ENCODE data around the gene ALDH2.
"Not testable (repeated sequence)": the region's sequence is repeated elsewhere in the genome, so short reads cannot be mapped to it uniquely, and the experiment has no call there.

Gene ALDH2

DNA sequence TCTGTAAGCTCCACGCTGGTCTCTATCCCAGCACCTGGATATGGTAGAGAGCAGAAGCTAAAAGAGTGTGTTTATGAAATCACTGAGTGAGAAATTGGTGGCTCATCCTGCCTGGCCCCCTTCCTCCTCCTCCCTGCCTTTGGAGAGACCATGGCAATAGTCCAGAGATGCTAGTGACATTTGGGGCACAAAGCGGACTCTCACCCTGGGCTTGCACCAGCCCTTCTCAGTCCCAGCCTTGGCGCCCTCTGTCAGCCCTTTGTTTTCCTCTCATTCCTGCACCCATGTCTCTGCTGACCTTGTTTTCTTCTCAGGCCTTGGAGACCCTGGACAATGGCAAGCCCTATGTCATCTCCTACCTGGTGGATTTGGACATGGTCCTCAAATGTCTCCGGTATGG, 18.2 kb downstream of the ALDH2 start:
- DNase-seq, result no peak

DNA sequence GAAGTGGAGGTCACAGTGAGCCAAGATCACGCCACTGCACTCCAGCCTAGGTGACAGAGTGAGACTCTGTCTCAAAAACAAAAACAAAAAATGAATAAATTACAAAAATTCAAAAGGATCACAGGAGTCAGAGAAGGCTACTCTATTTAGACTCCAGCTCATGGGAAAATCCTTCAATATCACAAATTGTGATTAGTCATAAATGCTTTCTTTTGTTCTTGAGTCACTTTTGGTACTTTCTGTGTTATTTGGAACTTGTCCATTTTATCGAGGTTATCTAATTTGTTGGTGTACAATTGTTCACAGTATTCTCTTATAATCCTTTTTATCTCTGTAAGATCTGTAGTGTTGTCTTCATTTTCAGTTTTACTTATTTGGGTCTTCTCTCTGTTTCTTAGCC, 18.9 kb downstream of the ALDH2 start:
- DNase-seq, result no peak

DNA sequence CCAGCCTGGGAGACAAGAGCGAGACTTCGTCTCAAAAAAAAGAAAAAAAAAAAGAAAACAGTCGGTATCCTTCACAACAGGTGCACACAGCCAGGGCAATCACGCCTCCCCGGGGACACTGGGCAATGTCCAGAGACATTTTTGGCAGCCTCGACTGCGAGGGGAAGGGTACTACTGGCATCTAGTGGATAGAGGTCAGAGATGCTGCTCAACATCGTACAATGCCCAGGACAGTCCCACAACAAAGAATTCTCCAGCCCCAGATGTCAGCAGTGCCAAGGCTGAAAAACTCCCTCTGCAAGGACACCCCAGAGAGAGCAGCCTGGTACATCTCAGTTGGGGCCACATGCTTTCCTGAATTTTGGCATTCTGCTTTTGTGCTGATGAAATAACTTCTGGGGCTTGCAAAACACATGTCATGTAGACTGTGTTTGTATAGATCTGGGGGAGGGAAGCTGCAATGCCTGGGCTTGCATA, 21.5 kb downstream of the ALDH2 start:
- DNase-seq, result no peak

DNA sequence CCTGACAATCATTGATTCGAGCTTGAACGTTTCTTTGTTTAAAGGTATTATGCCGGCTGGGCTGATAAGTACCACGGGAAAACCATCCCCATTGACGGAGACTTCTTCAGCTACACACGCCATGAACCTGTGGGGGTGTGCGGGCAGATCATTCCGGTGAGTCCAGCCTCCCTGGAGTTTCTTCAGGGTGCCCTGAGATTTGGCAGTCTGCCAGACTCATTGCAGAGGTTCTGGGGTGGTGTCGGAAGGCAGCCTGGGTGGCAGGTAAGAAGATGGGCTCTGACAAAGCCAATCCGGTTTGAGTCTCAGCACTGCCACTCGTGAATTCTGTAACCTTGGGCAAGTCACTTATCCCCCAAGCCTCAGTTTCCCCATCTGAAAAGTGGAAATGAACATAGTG, 23.0 kb downstream of the ALDH2 start:
- no peak for DNase-seq

DNA sequence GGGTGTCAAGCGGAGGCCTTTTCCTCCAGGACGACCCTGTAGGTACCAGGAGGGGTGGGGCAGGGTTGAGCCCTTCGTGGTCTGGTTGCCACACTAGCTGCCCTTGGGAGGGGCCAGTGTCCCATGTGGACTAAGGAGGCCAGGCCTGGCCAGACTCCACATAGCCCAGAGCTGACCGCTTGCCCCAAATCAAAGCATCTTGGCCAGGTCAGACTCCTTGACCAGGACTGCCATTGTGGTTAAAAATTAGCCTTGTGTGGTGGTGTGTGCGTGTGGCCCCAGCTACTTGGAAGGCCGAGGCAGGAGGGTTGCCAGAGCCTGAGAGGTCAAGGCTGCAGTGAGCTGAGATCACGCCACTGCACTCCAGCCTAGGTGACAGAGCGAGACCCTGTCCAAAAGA, 24.8 kb downstream of the ALDH2 start:
- DNase-seq, result no peak

DNA sequence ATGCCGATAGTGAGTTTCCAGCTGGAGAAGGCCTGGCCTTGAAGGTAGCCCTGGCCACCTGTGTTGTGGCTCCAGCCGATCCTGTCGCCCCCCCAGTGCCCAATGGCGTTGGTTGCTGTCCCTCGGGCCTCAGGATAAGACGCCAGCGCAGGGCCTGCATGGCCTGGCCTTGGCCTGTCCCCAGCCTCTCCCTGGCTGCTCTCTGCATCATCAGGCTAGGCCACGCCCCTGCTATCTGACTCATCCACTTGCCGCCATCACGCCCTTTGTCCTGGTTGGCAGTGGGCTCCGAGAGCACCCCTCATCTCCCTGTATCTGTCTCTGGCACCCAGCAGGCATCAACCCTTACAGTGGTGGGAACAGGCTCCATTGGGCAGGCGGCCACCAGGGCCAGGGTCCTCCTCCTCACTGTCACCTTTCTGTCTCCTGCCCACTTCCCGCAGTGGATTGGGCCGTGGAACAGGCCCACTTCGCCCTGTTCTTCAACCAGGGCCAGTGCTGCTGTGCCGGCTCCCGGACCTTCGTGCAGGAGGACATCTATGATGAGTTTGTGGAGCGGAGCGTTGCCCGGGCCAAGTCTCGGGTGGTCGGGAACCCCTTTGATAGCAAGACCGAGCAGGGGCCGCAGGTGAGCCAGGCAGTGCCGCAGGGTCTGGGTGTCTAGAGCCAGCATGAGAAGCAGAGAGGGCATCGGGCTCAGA, 25.6 kb downstream of the ALDH2 start:
- DNase-seq, result no peak

DNA sequence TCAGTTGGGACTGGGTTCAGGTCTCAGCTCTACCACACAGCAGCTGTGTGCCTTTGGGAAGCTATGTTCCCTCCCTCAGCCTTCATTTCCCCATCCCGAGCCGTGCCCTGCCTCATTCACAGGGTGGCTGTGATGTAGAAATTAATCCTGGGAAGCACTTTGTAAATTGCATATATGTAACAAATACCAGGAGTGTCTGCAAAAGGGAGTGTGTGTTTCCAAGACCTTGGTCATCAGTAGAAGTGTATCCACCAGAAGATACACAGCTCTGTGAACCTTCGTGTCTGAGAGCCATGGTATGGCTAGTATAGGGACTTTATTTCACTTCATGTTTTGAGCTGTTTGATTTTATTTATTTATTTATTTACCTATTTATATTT, 26.1 kb downstream of the ALDH2 start:
- no peak for DNase-seq

DNA sequence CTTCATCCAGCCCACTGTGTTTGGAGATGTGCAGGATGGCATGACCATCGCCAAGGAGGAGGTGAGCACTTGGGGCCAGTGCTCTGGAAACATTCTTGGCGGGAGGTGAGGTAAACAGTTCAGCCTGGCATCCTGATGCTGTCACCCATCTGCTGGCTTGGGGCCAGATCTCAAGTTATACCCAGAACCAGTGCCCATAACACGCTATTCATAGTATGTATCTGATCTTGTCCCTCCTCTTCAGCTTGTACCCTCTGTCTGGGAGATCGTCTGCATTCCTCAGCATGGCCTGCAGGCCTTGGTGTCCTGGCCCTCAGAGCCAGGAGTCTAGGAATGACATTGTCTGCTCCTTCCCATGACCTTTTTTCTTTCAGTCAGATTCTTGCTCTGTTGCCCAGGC, 31.4 kb downstream of the ALDH2 start:
- no peak for DNase-seq

DNA sequence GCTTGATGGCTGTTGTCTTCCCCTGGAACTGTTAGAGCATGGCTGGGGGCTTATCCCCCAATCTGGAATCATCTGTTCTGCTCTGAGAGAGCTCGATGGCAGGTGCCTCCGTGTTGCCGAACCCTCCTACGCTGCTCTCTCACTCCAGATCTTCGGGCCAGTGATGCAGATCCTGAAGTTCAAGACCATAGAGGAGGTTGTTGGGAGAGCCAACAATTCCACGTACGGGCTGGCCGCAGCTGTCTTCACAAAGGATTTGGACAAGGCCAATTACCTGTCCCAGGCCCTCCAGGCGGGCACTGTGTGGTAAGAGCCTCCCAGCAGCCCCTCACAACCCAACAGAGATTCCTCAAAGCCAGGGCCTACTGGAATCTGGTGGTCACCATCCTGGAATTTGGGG, 33.0 kb downstream of the ALDH2 start:
- DNase-seq, result no peak

DNA sequence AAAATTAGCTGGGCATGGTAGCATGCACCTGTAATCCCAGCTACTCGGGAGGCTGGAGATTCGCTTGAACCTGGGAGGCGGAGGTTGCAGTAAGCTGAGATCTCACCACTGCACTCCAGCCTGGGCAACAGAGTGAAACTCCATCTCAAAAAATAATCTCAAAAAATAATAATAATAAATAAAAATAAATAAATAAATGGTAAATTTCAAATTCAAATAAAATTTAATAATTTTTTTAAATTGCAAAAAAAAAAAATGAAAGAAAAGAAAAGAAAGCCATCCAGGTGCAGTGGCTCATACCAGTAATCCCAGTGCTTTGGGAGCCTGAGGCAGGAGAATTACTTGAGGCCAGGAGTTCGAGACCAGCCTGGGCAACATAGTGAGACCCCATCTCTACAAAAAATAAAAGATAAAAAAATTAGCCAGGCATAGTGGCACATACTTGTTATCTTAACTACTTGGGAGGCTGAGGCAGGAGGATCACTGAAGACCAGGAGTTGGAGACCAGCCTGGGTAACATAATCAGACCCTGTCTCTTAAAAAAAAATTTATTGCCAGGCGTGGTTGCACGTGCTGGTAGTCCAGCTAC, 36.4 kb downstream of the ALDH2 start:
- no peak for DNase-seq

DNA sequence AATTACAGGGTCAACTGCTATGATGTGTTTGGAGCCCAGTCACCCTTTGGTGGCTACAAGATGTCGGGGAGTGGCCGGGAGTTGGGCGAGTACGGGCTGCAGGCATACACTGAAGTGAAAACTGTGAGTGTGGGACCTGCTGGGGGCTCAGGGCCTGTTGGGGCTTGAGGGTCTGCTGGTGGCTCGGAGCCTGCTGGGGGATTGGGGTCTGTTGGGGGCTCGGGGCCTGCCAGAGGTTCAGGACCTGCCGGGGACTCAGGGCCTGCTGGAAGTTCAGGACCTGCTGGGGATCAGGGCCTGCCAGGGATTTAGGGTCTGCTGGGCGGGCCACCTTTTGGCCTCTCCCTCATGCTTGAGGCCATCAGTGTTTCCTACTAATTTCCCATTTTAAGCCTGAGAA, 37.1 kb downstream of the ALDH2 start:
- no peak for DNase-seq

DNA sequence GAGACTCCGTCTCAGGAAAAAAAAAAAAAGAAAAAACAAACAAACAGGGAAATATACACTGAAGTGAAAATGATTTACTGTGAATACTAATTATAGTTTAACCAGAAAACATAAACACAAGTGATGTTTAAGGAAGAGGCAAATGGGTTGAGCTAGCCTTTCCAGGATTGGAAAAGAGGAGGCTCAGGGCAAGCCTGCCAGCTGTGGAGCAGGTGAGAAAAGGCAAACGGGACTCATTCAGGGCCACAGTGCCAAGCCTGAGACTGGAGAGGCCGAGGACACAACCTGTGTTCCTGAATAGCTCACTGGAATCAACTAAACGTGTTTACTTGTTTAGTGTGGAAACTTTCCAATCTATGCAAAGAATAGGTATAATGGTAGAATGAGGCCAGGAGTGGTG, 39.6 kb downstream of the ALDH2 start:
- DNase-seq, result no peak

DNA sequence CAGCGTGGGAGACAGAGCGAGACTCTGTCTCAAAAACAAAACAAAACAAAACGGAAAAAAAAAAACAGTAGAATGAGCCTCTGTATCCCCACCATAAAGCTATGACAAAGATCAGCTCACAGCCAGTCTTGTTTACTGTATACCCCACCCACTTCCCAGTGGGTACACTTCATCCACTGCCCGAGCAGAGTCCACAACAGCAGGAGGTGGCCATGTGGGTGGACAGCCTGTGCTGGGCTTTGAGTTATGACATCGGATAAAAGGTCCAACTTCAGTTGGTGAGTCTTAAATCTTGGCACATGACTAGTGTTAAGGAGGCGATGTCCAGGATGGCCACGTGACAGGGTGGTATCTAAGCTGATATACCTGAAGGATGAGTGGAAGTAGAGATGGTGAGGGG, 40.5 kb downstream of the ALDH2 start:
- no peak for DNase-seq

DNA sequence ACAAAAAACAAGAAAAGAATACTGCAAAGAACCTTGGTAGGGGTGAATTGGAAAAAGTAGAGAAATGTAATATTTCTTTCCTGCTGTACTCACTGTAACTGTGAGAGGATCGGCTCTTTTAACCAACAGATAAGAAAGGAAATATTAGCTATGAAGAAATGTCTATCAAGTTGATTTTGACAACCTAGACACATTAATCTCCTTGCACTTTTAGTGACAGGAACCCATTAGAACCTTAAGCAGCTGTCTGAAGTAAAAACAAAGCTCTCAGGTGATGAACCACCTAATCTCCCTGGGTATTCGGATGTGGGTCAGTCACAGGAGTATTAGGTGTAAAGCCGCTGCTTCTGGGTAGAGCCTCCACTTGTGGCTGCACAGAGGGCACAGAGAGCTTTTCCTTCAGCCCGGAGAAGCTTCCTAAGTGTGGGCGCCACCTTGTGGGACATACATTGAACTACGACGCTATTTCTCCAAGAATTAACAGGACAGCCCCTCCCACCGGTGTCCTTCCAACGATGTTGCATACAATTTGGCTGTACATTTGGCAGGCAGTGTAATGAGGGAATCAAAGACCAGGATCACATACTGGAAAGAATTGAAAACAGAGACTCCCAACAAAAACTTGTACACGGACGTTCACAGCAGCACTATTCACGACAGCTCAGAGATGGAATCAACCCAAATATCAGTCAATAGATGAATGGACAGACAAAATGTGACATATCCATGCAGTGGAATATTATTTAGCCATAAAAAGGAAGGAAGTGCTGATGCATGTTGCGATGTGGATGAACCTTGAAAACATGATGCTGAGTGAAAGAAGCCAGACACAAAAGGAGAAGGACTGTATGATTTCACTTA, 46.4 kb downstream of the ALDH2 start:
- DNase-seq, result peak; percentile 43

DNA sequence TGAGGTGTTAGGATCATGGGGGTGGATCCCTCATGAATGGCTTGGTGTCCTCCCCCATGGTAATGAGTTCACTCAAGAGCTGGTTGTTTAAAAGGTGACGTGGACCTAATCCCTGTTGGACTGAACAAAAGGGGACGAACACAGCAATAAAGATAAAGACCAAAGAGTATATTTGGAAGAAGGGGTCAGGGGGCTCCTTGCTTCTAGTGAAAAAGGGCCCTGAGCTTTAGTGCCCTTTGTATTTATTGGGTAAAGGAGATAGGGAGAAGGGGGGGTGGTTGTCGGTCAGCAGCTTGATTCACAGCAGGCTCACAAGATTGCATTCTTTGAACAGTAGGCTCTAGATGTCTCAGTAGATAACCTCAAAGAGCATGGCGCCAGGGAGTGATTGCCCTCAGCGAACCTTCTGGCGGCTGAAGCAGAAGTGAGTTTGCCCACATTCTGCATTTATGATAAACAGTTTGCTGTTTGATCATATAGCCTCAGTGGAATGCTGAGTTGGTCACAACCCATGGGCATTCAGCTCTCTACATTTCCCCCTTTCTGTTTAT, 49.4 kb downstream of the ALDH2 start:
- no peak for DNase-seq

DNA sequence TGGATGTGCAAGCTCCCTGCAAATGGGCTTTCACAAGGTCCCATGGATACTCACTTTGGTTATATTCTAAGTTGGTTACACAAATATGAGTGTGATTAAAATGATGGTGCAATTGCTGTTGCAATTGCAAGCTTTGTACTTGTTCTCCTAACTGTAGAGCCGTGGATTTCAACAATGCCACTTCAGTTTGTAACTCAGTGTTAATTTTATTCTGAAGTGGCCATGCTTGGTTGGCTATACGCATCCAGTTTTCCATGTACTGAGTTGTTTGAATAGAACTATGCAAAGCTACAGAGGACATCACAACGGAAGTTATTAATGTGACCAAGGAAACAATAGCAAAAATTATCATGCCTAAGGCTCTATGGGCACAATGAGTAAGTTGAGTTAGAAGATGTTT, 50.2 kb downstream of the ALDH2 start:
- DNase-seq, result not testable (repeated sequence)

DNA sequence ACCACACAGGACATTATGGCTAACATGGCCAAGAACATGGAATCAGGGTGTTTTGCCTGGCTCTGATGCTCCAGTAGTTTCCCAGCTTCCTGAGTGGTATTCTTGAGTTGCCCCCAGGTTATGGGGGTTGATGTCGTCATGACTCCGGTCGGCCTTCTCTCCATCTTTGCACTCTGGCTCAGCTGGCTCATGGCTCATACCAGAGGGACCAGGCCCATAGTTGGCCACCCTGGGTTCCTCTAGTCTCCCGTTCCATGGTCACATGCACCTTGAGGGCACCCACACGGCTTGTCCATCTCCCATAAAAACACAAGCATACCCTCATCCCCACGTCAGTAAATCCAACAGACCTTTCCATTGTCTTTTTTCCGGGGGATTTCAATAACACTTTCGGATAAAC, 51.6 kb downstream of the ALDH2 start:
- DNase-seq, result no peak

DNA sequence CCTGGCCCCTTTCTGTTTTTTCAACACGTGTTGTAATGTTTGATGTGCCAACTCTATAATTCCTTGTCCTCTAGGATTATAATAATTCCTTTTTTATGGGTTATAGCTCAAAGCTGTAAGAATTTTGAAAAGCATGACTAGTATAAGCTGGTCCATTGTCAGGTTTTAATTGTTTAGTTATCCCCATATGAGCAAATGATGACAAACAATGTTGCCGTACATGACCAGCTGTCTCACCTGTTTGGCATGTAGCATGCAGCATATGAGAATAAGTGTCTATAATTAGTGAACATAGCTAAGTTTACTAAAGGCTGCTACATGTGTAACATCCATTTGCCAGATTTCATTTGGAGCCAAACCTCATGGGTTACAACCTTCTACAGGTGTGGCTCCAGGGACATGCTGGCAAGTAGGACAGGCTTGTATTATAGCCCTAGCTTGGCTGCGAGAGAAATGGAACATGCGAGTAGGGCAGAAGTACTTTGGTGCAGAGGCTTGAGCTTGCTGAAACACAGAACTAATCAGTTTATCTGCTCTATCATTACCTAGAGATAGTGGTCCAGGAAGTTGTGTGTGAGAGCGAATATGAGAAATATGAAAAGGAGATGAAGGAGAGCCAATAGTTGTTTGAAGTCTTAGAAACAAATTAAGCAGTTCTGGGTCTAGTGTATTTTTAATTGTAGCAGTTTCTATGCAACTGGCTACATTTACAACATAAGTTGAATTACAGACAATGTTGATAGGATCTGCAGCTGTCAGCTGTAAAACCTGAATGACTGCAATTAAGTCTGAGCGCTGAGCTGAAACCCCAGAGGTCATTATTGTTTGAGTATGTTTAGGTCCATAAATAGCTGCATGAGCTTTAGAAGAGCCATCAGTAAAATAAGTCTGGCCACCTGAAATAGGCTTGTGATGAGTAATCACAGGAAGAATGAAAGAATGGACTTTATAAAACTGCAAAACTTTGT, 52.7 kb downstream of the ALDH2 start:
- DNase-seq, result no peak

DNA sequence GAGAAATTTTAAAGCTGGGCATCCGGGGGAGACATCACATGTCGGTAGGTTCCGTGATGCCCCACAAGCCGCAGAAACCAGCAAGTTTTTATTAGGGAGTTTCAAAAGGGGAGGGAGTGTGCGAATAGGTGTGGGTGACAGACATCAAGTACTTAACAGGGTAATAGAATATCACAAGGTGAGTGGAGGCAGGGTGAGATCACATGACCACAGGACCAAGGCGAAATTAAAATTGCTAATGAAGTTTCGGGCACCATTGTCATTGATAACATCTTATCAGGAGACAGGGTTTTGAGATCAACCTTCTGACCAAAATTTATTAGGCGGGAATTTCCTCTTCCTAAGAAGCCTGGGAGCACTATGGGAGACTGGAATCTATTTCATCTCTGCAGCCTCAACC, 54.1 kb downstream of the ALDH2 start:
- not testable (repeated sequence) for DNase-seq

DNA sequence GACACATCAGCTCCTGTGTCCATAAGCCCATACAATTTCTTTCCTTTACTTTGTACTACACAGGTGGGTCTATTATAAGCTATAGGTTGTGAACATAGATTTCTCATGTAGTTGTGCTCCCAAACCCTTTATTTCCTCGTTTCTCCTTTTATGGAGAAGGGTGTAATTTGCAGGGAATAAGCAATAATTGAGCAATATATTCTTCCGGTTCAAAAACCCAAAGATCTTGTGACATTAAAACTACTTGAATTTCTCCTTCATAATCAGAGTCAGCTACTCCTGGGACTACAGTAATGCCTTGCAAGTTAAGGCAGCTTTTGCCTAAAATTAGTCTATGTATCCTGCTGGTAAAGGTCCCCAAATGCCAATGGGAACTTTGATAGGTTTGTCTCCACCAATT, 56.2 kb downstream of the ALDH2 start:
- no peak for DNase-seq

DNA sequence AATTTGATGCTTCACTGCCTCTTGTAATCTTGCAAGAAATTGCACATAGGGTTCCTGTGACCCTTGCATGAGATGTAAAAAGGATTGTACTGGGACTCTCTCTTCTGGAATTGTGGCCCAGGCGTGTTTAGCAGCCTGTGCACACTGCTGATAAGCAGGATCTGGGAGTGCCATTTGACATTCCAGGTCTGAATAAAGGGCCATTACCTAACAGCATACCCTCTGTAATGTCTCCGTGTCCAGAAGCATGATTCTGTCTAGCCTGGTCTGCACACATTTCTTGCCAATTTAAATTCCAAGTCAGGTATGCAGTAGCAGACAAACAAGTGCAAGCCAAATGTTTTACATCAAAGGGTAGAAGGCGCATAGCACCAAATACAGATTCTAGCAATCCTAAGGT, 57.2 kb downstream of the ALDH2 start:
- no peak for DNase-seq

DNA sequence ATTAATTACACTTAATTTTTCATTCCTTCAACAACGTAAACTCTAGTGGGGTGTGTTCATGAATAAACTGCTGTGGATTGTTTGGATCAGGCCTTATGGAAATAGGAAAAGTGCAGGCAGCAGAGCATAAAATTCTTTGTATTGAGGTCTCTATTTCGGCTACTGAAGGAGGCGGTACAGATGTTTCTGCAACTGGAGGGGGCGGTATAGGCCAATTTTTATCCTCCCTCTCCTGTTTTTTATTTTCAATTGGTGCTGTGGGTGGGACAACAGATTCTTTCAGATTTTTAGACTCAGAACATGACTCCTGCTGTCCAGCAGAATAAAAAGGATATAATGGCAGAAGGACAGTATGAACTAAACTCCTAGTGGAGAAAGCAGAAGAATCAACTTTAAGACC, 57.6 kb downstream of the ALDH2 start:
- not testable (repeated sequence) for DNase-seq
